ENCODE measurements around the gene MKI67. TPM values are rescaled to one million over a fixed set of nuclear protein-coding genes. Genes with fewer than 3 reads are reported as not detected.
"Not testable (repeated sequence)": the region's sequence is repeated elsewhere in the genome, so short reads cannot be mapped to it uniquely, and the experiment has no call there.

The MKI67 gene
- total and polyA plus RNA-seq, 2 donors (not counting 1 experiment from before 2014, with no cell fraction given), result 0.36 to 0.47 TPM

DNA sequence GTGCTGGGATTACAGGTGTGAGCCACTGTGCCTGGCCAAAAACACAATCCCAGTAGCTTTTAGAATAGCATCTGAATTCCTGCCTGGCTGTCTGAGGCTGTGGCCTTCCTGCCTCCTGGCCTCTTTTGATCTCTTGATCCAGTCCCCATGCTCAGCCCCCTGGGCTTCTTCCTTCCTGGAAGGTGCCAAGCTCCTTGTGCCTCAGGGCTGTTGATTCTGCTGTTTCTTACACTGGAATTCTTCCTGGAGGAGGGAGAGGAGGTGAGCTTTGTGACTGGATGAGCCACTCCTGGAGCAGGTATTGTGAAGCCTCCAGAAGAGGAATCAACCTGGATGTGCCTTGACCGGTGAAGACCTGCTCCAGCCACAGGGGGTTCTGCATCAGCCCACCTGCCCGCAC, 17.3 kb upstream of the MKI67 start:
- Histone ChIP-seq H3K4me3 (ENCODE audit: control extremely low read depth in 1 of 5, extremely low read depth in 1 of 5, insufficient read depth in 1 of 5, low read depth in 2 of 5, low read length in 4 of 5) (no peak overlapping the region), H3K9ac (ENCODE audit: low read length) (no peak overlapping the region), H2AFZ (ENCODE audit: insufficient read depth, low read depth, low read length, poor library complexity, severe bottlenecking) (no peak overlapping the region), H4K20me1 (ENCODE audit: control insufficient read depth, insufficient read depth, low read length, poor library complexity, severe bottlenecking) (no peaks in the 10 kb centered on the region), H3K4me1 (ENCODE audit: control insufficient read depth in 2 of 2, insufficient read depth in 2 of 2, low read length in 2 of 2) (peaks cover 12% of the 10 kb centered on the region in 2 donors), H3K9me3 (ENCODE audit: control extremely low read depth in 1 of 3, control insufficient read depth in 2 of 3, insufficient read depth in 1 of 3, low read length in 2 of 3) (peaks cover 1 to 26% (median 15%) of the 10 kb centered on the region in 3 donors), H3K36me3 (replicated peaks in 1 of 2; ENCODE audit: control extremely low read depth in 1 of 2, control insufficient read depth in 1 of 2, extremely low read depth in 1 of 2, insufficient read depth in 2 of 2, low read length in 1 of 2) (no peaks in the 10 kb centered on the region), H3K27ac (ENCODE audit: low read length in 2 of 2) (no peak overlapping the region), H3K79me2 (ENCODE audit: control insufficient read depth, insufficient read depth, low read length) (no peaks in the 10 kb centered on the region), H3K4me2 (replicated peaks; ENCODE audit: low read depth, low read length, poor library complexity, severe bottlenecking) (no peak overlapping the region), H3K27me3 (replicated peaks in 1 of 4; ENCODE audit: control extremely low read depth in 1 of 4, control insufficient read depth in 3 of 4, insufficient read depth in 4 of 4, low read length in 3 of 4) (peaks cover 0 to 3% (median 0%) of the 10 kb centered on the region in 4 experiments)
- peaks cover 10% of the 10 kb centered on the region for H3K9me3 Mint-ChIP-seq (ENCODE audit: insufficient read depth)
- no peak overlapping the region for H3K4me3 Mint-ChIP-seq
- H3K27me3 Mint-ChIP-seq, result no peaks in the 10 kb centered on the region
- 100% methylated on average over 1 of the region's 2 CpGs for WGBS (ENCODE audit: insufficient coverage)
- H3K27ac Mint-ChIP-seq, result no peak overlapping the region
- H3K4me1 Mint-ChIP-seq, result peaks cover 22% of the 10 kb centered on the region
- intact Hi-C loops (cut with micrococcal nuclease), result no loop called here
- TF ChIP-seq, protein P1, sequence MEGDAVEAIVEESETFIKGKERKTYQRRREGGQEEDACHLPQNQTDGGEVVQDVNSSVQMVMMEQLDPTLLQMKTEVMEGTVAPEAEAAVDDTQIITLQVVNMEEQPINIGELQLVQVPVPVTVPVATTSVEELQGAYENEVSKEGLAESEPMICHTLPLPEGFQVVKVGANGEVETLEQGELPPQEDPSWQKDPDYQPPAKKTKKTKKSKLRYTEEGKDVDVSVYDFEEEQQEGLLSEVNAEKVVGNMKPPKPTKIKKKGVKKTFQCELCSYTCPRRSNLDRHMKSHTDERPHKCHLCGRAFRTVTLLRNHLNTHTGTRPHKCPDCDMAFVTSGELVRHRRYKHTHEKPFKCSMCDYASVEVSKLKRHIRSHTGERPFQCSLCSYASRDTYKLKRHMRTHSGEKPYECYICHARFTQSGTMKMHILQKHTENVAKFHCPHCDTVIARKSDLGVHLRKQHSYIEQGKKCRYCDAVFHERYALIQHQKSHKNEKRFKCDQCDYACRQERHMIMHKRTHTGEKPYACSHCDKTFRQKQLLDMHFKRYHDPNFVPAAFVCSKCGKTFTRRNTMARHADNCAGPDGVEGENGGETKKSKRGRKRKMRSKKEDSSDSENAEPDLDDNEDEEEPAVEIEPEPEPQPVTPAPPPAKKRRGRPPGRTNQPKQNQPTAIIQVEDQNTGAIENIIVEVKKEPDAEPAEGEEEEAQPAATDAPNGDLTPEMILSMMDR (IDR thresholded peaks at IDR 0.05), result no peak
- no peak for TF ChIP-seq EZH2 (IDR thresholded peaks at IDR 0.05; ENCODE audit: borderline replicate concordance, insufficient read depth, low read depth, low read length, poor library complexity, severe bottlenecking)
- CTCF ChIA-PET, result interaction anchor here (1.2 kb wide), 1 partner anchor 17 kb away, joined by 3 read pairs; no protein-coding TSS in a partner anchor
- DNase-seq, result no peak
- ATAC-seq (ENCODE audit: low read depth), result no peak
- POLR2A ChIA-PET, result no interaction called here

- 83% methylated on average over 2 of the region's 3 CpGs for WGBS (ENCODE audit: insufficient coverage)
- CTCF ChIA-PET, result no interaction called here
- POLR2A ChIA-PET, result no interaction called here
These were observed 14.2 kb upstream of the MKI67 start for GRCh38 chr10:128140425-128140824.

DNA sequence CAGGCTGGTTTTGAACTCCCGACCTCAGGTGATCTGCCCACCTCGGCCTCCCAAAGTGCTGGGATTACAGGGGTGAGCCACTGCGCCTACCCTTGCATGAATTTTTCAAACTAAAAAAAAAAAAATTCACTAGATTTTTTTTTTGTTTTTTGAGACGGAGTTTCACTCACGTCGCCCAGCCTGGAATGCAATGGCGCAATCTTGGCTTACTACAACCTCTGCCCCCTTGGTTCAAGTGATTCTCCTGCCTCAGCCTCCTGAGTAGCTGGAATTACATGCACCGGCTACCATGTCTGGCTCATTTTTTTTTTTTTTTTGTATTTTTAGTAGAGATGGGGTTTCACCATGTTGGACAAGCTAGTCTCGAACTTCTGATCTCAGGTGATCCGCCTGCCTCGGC, 12.2 kb upstream of the MKI67 start:
- intact Hi-C loops (cut with micrococcal nuclease); ATAC-seq (ENCODE audit: low read depth); H3K4me3 ChIP-seq (ENCODE audit: control extremely low read depth in 1 of 5, extremely low read depth in 1 of 5, insufficient read depth in 1 of 5, low read depth in 2 of 5, low read length in 4 of 5); H3K9me3 Mint-ChIP-seq (ENCODE audit: insufficient read depth); H3K27me3 ChIP-seq (replicated peaks in 1 of 4; ENCODE audit: control extremely low read depth in 1 of 4, control insufficient read depth in 3 of 4, insufficient read depth in 4 of 4, low read length in 3 of 4); H3K9ac ChIP-seq (ENCODE audit: low read length); H2AFZ ChIP-seq (ENCODE audit: insufficient read depth, low read depth, low read length, poor library complexity, severe bottlenecking); H3K4me1 ChIP-seq (ENCODE audit: control insufficient read depth in 2 of 2, insufficient read depth in 2 of 2, low read length in 2 of 2); H3K36me3 ChIP-seq (replicated peaks in 1 of 2; ENCODE audit: control extremely low read depth in 1 of 2, control insufficient read depth in 1 of 2, extremely low read depth in 1 of 2, insufficient read depth in 2 of 2, low read length in 1 of 2); H3K27ac Mint-ChIP-seq; H3K27ac ChIP-seq (ENCODE audit: low read length in 2 of 2); POLR2A ChIA-PET; H3K4me3 Mint-ChIP-seq; H3K4me2 ChIP-seq (replicated peaks; ENCODE audit: low read depth, low read length, poor library complexity, severe bottlenecking); DNase-seq; H3K27me3 Mint-ChIP-seq; H3K4me1 Mint-ChIP-seq; H3K9me3 ChIP-seq (ENCODE audit: control extremely low read depth in 1 of 3, control insufficient read depth in 2 of 3, insufficient read depth in 1 of 3, low read length in 2 of 3); H4K20me1 ChIP-seq (ENCODE audit: control insufficient read depth, insufficient read depth, low read length, poor library complexity, severe bottlenecking); H3K79me2 ChIP-seq (ENCODE audit: control insufficient read depth, insufficient read depth, low read length): not testable (repeated sequence)
- WGBS (ENCODE audit: insufficient coverage), result 93% methylated on average over 6 of the region's 11 CpGs
- CTCF ChIA-PET, result interaction anchor here (1.1 kb wide), 1 partner anchor 13 kb away, joined by 9 read pairs; no protein-coding TSS in a partner anchor

More at GRCh38 chr10:128140425-128140824, 14.2 kb upstream of the MKI67 start:
- Histone ChIP-seq H3K9ac (ENCODE audit: low read length) (no peak overlapping the region), H3K36me3 (replicated peaks in 1 of 2; ENCODE audit: control extremely low read depth in 1 of 2, control insufficient read depth in 1 of 2, extremely low read depth in 1 of 2, insufficient read depth in 2 of 2, low read length in 1 of 2) (no peaks in the 10 kb centered on the region), H3K27ac (ENCODE audit: low read length in 2 of 2) (no peak overlapping the region), H2AFZ (ENCODE audit: insufficient read depth, low read depth, low read length, poor library complexity, severe bottlenecking) (no peak overlapping the region), H3K27me3 (replicated peaks in 1 of 4; ENCODE audit: control extremely low read depth in 1 of 4, control insufficient read depth in 3 of 4, insufficient read depth in 4 of 4, low read length in 3 of 4) (peaks cover 0 to 3% (median 0%) of the 10 kb centered on the region in 4 experiments), H3K4me3 (ENCODE audit: control extremely low read depth in 1 of 5, extremely low read depth in 1 of 5, insufficient read depth in 1 of 5, low read depth in 2 of 5, low read length in 4 of 5) (no peak overlapping the region), H3K79me2 (ENCODE audit: control insufficient read depth, insufficient read depth, low read length) (no peaks in the 10 kb centered on the region), H3K9me3 (ENCODE audit: control extremely low read depth in 1 of 3, control insufficient read depth in 2 of 3, insufficient read depth in 1 of 3, low read length in 2 of 3) (peaks cover 0 to 3% (median 1%) of the 10 kb centered on the region in 3 donors), H3K4me2 (replicated peaks; ENCODE audit: low read depth, low read length, poor library complexity, severe bottlenecking) (no peak overlapping the region), H3K4me1 (ENCODE audit: control insufficient read depth in 2 of 2, insufficient read depth in 2 of 2, low read length in 2 of 2) (no peaks in the 10 kb centered on the region), H4K20me1 (ENCODE audit: control insufficient read depth, insufficient read depth, low read length, poor library complexity, severe bottlenecking) (no peaks in the 10 kb centered on the region)
- H3K4me1 Mint-ChIP-seq, result peaks cover 4% of the 10 kb centered on the region
- no peak for DNase-seq
- intact Hi-C loops (cut with micrococcal nuclease), result no loop called here
- H3K27me3 Mint-ChIP-seq, result no peaks in the 10 kb centered on the region
- no peak overlapping the region for H3K4me3 Mint-ChIP-seq
- no peak for TF ChIP-seq EZH2 (IDR thresholded peaks at IDR 0.05; ENCODE audit: borderline replicate concordance, insufficient read depth, low read depth, low read length, poor library complexity, severe bottlenecking)
- TF ChIP-seq, protein P1 (IDR thresholded peaks at IDR 0.05), result no peak
- no peak overlapping the region for H3K27ac Mint-ChIP-seq
- peaks cover 4% of the 10 kb centered on the region for H3K9me3 Mint-ChIP-seq (ENCODE audit: insufficient read depth)
- no peak for ATAC-seq (ENCODE audit: low read depth)

Measured in B cell (primary cell).